GM12892 (cell line): ENCODE data around the gene SCRN3.

Experiments used
- DNase-seq: peaks from one replicate; pipeline ENCODE4 v3.0.0; 2011; ENCODE audit not compliant: insufficient read length
- FAIRE-seq: peaks from 2 replicates; lab custom pipeline; 2011; peaks lifted over from hg19 to GRCh38; lab: Jason Lieb, UNC
- POLR2A ChIP-seq: IDR thresholded peaks from 2 replicates; pipeline ENCODE4 v1.6.1; 2011; ENCODE audit warnings: low read depth, low read length, control low read depth
- POLR2AphosphoS5 ChIP-seq: IDR thresholded peaks from 2 replicates; pipeline ENCODE4 v1.6.1; 2011; ENCODE audit warnings: low read depth, low read length, control low read depth
- TAF1 ChIP-seq: IDR thresholded peaks from 2 replicates; pipeline ENCODE4 v1.6.1; 2011; ENCODE audit warnings: low read depth, mild to moderate bottlenecking, control low read depth, low read length, borderline replicate concordance

Gene SCRN3

DNA sequence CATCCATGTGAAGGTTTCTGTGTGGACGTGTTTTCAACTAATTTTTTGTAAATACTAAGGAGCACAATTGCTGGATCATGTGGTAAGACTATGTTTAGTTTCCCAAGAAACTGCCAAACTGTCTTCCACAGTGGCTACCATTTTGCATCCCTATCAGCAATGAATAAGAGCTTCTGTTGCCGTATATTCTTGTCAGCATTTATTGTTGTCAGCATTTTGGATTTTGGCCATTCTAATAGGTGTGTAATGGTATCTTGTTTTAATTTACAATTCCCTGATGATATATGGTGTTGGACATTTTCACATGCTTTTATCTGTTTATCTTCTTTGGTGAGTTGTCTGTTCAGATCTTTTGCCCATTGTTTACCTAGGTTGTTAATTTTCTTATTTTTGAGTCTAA is 34.5 kb downstream of the SCRN3 start:
- no peak for DNase-seq
- no peak for FAIRE-seq
- TF ChIP-seq TAF1 (no peak), POLR2A (no peak), POLR2AphosphoS5 (no peak)

DNA sequence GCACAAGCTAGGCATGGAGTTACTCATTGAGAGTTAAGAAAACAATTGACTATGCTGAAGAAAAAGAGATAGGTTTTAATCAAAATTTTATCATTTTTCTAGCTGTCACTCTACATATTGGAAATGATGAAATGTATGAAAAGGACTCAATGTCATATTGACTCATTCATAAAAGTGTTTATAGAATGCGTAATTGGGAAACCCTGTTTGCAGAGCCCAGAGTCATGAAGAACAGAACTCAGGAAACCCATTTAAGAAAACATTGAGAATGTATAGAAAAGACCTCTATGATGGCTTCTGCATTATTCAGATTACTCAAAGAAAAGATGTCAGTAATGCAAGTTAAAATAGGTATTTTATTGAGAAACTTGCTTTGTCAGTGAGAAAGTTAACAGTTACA is 36.4 kb downstream of the SCRN3 start:
- no peak for TF ChIP-seq TAF1
- TF ChIP-seq POLR2A, result no peak
- no peak for TF ChIP-seq POLR2AphosphoS5
- DNase-seq (no peak), FAIRE-seq (no peak)

DNA sequence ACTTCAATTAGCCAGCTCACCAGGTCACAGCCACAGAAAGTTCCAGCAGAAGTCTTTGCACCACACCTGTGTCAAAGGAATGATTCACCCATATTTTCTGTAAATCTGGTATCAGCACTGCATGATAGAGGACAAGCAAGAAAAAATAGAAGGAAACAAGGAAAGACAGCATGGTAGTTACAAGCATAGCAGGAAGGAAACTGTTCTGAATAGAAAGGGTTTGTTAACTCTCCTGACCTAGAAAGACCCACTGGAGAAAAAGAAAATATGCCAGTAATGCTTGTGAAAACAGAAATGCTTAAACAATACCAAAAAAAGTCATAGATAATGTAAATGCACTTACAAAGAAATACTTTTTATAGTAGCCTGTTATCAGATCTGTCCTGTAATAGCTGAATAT is 40.8 kb downstream of the SCRN3 start:
- TF ChIP-seq POLR2AphosphoS5, result no peak
- no peak for TF ChIP-seq POLR2A
- no peak for TF ChIP-seq TAF1
- FAIRE-seq, result no peak
- no peak for DNase-seq

DNA sequence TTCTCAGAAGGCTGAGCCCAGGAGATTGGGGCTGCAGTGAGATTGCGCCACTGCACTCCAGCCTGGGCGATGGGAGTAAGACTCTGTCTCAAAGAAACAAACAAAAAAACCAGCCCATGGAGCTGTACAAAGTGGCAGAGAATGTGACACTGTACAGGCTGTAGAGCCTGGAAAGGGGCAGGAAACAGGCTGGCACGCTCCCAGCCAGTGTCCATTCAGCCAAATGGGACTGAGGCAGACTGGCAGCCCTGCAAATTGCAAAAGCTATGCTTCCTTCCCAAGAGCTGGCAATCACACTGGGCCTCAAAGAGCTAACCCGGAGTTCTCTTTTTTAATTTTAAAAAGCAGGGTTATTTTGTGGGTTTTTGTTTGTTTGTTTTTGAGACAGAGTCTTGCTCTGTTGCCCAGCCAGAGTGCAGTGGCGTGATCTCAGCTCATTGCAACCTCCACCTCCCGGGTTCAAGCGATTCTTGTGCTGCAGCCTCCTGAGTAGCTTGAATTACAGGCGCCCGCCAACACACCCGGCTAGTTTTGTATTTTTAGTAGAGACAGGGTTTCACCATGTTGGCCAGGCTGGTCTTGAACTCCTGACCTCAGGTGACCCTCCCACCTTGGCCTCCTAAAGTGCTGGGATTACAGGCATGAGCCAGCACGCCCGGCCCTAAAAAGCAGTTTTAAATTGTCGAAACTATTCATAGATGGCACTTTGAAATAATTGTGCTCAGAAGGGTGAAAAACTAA is 42.8 kb downstream of the SCRN3 start:
- FAIRE-seq (no peak), DNase-seq (no peak)
- TF ChIP-seq POLR2A (no peak), POLR2AphosphoS5 (no peak), TAF1 (no peak)

DNA sequence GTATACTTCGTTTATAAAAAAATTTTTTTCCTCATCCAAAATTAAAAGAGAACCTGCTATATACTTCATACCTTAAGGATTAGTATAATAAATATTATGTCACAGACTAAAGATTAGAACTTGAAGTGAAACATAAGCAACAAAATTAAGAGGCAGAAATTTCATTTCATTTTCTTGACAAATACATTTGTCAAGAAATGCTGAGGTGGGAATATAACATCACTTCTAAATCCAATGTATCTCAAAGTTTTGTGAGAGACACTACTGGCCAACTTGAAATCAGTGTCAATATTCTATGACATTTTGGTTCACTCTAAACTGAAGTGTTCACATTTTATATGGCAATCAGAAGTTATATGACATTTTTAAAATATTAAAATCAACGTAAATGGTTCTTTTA is 43.8 kb downstream of the SCRN3 start:
- no peak for FAIRE-seq
- TF ChIP-seq POLR2AphosphoS5, result no peak
- no peak for TF ChIP-seq TAF1
- no peak for TF ChIP-seq POLR2A
- no peak for DNase-seq

DNA sequence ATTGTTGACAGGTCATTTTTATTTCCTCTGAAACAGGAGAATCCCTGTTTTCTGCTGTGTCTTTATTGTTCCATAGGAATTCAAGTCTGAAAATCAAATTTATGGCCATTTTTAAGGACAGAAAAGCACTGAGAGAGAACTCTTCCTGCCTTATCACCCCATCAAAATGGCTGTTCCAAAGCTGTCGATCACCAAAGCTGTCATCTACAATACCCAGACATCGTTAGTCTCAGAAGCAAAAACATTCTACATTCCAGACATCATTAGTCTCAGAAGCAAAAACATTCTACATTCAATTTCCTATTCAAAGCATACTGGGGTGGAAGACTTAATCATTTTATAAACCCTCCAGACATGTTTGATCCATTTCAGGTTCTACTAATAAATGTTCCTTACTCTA is 44.4 kb downstream of the SCRN3 start:
- TF ChIP-seq POLR2A (no peak), TAF1 (no peak), POLR2AphosphoS5 (no peak)
- FAIRE-seq (no peak), DNase-seq (no peak)

DNA sequence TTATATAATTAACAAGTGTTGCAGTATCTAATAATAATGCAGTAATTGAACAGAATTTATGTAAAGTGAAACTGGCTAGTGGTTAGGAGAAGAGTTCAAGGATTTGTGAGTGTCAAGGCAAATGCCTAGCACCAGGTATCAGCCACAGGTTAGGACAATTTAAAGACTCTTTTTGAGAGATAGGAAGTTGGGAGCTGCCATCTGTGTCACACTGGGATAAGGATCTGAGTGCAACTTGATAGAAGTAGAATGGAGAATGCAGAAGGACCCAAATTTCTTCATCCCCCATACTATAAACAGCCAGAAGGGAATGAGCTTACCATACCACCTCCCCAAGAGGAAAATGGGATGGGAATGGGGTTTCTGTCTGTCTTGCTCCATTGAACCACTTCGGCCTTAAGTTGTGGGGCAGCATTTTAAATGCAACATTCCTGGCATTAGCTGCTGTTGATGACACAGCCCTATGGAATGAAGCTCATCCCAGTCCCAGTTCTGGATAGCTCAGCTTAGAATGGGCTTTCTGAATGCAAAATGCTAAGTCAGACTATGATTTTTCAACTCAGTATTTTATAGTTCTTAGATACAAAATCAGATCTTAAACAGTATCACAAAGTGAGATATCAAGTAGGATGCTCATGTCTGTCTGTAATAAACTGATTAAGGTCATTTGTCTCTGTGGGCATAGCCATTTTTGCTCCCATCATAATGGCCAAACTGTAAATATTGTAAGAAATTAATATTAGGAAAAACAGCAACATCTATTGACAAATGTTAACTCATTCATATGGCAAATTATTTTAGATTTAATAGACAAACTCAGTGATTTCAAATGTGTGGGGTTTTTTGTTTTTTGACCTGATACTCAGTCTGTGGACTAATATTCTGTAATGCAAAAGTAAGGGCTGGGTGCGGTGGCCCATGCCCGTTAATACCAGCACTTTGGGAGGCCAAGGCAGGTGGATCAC is 47.3 kb downstream of the SCRN3 start:
- FAIRE-seq, result no peak
- no peak for TF ChIP-seq POLR2AphosphoS5
- no peak for TF ChIP-seq POLR2A
- no peak for TF ChIP-seq TAF1
- DNase-seq, result no peak

DNA sequence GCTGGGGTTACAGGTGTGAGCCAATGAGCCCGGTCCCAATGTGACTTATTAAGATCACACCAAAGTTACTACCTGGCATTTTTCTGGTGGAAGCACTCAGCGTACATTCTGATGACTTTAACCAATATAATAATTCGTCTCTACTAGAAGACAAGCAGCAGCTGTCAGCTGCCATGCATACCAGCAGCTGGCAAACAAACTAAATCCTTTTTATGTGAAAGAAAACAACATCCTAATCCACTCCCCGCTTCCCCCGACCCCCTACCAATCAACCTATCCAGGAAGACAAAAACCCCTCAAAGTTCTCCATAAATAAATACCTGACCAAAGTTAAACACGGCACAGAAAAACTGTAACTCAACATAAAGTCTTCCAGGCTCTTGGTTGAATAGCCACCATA is 49.2 kb downstream of the SCRN3 start:
- no peak for TF ChIP-seq POLR2AphosphoS5
- TF ChIP-seq TAF1, result no peak
- no peak for TF ChIP-seq POLR2A
- FAIRE-seq (no peak), DNase-seq (no peak)

DNA sequence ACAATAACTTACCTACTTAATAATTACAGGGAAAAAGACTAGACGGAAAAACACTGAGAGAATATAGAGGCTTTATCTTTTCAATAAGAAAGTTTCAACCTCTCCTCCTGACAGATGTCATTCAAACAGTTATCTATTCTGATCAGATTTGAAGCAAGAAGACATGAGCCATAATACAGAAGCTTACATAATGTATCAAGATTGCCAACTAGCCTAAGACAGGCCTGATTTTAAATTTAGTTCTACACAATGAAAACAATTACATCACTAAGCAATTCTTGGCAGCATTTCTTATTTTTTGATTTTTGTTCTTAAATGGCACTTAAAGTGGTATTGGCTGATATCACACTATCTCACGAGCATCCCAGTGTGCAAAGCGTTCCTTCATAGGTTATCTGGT is 49.7 kb downstream of the SCRN3 start:
- FAIRE-seq (no peak), DNase-seq (no peak)
- TF ChIP-seq TAF1 (no peak), POLR2AphosphoS5 (no peak), POLR2A (no peak)

DNA sequence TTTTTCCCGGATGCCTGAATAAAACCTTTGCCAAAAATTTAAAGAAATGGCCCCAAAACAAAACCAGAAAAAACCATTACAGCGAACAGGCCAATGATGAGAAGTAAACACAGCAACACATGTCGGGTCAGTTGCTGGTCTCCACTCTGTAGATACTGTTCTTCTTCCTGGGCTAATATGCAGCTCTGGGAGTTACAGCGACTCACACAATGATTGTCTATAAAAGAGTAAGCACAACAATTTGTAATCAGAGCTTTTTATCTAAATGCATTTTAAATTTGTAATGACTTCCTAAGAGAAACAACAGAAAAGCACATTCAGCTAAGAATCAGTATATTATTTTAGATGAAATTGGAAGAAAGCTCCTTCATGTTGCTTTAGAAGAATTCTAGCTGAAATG is 51.0 kb downstream of the SCRN3 start:
- DNase-seq, result no peak
- FAIRE-seq, result no peak
- TF ChIP-seq POLR2AphosphoS5, result no peak
- TF ChIP-seq TAF1, result no peak
- TF ChIP-seq POLR2A, result no peak

DNA sequence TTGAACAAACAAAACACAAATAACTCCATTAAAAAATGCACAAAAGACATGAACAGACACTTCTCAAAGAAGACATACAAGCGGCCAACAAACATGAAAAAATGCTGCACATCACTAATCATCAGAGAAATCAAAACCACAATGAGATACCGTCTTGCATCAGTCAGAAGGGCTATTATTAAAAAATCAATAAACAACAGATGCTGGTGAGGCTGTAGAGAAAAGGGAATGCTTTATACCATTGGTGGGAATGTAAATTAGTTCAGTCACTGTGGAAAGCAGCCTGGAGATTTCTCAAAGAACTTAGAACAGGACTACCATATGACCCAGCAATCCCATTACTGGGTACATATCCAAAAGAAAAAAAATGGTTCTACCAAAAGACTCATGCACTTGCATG is 53.5 kb downstream of the SCRN3 start:
- DNase-seq, result no peak
- FAIRE-seq, result no peak
- no peak for TF ChIP-seq TAF1
